GM10248 (cell line): ENCODE results near the gene NASP.

Experiments
- CTCF ChIA-PET: fragments of 300-600 bp; sonication (Branson Sonifier 250); formaldehyde crosslinking; extraction: SDS; loops from one replicate; lab custom pipeline; 2021; ENCODE audit warnings: antibody characterized with exemption; lab: Yijun Ruan, JAX
- POLR2A ChIA-PET: fragments of 350-650 bp; sonication (Branson Sonifier 250); formaldehyde crosslinking; extraction: SDS; loops from one replicate; lab custom pipeline; 2020; ENCODE audit warnings: antibody characterized with exemption; lab: Yijun Ruan, JAX
- DNase-seq: peaks from one replicate; pipeline ENCODE4 v3.0.0; 2012; ENCODE audit errors: extremely low spot score
- TF ChIP-seq, protein P1 (sequence below): IDR thresholded peaks from 2 replicates; pipeline ENCODE4 v1.5.1; 2012; ENCODE audit warnings: mild to moderate bottlenecking, low read depth; ENCODE audit errors: extremely low read depth, missing control alignments, control extremely low read depth

NASP gene

DNA sequence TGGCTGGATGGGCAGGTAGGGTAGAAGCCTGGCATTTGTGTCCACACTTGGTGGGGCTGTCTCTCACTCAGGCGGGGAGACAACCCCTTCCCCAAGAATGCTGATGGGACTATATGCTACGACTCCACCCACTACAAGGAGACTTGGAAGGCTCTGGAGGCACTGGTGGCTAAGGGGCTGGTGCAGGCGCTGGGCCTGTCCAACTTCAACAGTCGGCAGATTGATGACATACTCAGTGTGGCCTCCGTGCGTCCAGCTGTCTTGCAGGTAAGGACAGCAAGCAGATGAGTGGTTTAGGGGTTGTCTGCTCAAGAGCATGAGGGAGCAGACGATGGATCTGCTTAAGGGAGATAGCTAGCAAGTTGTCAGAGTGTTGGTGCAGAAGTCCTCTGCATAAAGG is 15.9 kb upstream of the NASP start:
- ChIA-PET POLR2A (interaction anchor here (0.7 to 2.1 kb wide), 5 partner anchors 10 to 167 kb away, joined by 4 to 17 read pairs (median 8); partner anchors contain the start of gene PRDX1), CTCF (interaction anchor here (1.3 to 7.9 kb wide), 10 partner anchors 8 to 775 kb away, joined by 5 to 130 read pairs (median 38); partner anchors contain the start of genes NASP and TESK2)
- TF ChIP-seq, protein P1, sequence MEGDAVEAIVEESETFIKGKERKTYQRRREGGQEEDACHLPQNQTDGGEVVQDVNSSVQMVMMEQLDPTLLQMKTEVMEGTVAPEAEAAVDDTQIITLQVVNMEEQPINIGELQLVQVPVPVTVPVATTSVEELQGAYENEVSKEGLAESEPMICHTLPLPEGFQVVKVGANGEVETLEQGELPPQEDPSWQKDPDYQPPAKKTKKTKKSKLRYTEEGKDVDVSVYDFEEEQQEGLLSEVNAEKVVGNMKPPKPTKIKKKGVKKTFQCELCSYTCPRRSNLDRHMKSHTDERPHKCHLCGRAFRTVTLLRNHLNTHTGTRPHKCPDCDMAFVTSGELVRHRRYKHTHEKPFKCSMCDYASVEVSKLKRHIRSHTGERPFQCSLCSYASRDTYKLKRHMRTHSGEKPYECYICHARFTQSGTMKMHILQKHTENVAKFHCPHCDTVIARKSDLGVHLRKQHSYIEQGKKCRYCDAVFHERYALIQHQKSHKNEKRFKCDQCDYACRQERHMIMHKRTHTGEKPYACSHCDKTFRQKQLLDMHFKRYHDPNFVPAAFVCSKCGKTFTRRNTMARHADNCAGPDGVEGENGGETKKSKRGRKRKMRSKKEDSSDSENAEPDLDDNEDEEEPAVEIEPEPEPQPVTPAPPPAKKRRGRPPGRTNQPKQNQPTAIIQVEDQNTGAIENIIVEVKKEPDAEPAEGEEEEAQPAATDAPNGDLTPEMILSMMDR = no peak
- DNase-seq = no peak

DNA sequence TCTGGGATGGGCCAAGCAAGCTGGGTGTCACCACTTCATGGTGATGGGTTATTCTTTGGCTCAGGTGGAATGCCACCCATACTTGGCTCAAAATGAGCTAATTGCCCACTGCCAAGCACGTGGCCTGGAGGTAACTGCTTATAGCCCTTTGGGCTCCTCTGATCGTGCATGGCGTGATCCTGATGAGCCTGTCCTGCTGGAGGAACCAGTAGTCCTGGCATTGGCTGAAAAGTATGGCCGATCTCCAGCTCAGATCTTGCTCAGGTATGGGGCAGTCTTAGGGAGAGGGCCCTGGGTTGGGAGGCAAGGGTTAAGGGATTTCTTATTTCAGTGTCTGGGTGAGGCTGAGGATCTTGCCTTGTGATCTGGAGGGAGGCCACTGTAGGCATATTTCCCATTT is 15.4 kb upstream of the NASP start:
- no peak for DNase-seq
- TF ChIP-seq, protein P1 = no peak
- POLR2A ChIA-PET = interaction anchor here (0.5 to 2.3 kb wide), 6 partner anchors 11 to 55 kb away, joined by 3 to 17 read pairs (median 7); partner anchors contain the start of gene PRDX1
- CTCF ChIA-PET = interaction anchor here (1.3 to 7.9 kb wide), 17 partner anchors 9 to 775 kb away, joined by 3 to 130 read pairs (median 17); partner anchors contain the start of genes AKR1A1, NASP, PRDX1 and TESK2

DNA sequence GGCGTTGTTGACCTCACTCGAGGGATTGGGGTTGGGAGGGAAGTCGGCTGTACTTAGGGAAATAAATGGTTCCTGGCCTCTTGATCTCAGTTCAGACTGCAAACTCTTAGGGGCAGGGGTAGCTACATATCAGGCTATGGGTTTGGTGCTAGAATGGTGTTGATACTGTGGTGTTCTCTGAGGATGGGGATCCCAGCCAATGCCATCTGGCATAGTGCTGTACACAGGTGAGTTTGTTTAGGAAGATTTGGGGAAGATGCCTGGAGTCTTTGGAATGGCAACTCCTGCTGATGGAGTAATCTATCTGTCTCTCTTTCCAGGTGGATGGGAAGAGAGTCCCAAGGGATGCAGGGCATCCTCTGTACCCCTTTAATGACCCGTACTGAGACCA is 14.3 kb upstream of the NASP start:
- CTCF ChIA-PET = interaction anchor here (0.6 to 7.9 kb wide), 31 partner anchors 7 to 555 kb away, joined by 3 to 130 read pairs (median 7); partner anchors contain the start of genes AKR1A1, MMACHC, MUTYH and NASP
- POLR2A ChIA-PET = interaction anchor here (2.1 to 2.3 kb wide), 3 partner anchors 15 to 57 kb away, joined by 8 to 17 read pairs (median 9); partner anchors contain the start of gene PRDX1
- no peak for DNase-seq
- TF ChIP-seq, protein P1 = no peak

DNA sequence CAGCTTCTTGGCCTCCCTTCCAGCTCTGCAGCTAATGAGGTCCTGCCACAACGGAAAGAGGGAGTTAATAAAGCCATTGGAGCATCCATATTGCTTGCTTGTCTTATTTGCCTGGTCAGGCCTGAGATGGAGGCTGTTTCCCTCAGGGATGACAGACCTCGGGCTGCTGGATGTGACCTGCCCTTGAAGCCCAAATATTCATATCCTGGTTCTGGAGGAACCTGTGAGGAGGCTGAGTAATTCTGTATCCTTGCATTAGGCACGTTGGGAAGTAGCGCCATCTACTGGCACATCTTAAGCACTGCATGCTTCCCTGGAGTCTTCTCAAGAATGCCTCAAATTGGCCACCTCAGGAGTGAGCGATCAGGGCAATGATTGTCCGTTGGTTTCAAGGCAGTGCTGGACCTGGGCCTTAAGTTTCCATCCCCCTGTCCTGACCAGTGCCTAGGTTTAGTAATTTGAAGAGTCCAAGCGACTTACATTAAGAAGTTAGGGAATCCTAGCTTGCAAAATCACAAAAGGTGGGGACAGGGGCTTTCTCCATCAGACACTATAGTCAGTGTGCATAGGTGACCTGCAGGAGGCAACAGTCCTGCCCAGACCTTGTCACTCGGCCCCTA is 13.8 kb upstream of the NASP start:
- CTCF ChIA-PET = interaction anchor here (0.7 to 7.9 kb wide), 34 partner anchors 8 to 654 kb away, joined by 3 to 130 read pairs (median 4); partner anchors contain the start of genes AKR1A1, MMACHC, MUTYH and NASP
- POLR2A ChIA-PET = interaction anchor here (1.0 to 2.3 kb wide), 4 partner anchors 14 to 57 kb away, joined by 3 to 17 read pairs (median 8); partner anchors contain the start of gene PRDX1
- TF ChIP-seq, protein P1 = peak; percentile 96

DNA sequence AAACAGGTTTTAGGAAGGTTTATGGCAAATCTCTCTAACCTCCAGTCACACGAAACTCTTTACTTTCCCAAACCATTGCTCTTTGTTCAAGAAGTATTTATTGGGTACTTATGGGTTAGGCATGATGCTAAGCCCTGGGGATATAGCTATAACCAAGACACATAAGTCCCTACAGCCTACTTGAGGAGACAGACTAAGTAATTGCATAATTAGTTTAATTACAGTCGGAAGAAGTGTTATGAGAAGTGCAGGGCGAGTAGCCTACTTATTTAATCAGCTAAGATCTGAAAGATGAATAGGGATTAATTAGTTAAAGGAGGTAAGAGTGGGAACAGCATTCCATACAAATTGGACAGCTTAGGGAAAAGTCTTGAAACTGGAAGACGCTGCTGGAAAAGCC is 13.2 kb upstream of the NASP start:
- TF ChIP-seq, protein P1 = no peak
- no peak for DNase-seq
- CTCF ChIA-PET = interaction anchor here (0.9 to 7.9 kb wide), 24 partner anchors 8 to 654 kb away, joined by 3 to 130 read pairs (median 11); partner anchors contain the start of genes AKR1A1, MMACHC, NASP and PRDX1
- POLR2A ChIA-PET = interaction anchor here (1.0 to 2.3 kb wide), 2 partner anchors 14 to 49 kb away, joined by 3 to 9 read pairs; partner anchors contain the start of gene PRDX1

More for the DNA sequence above, 13.8 kb upstream of the NASP start:
- peak; percentile 71 for DNase-seq

DNA sequence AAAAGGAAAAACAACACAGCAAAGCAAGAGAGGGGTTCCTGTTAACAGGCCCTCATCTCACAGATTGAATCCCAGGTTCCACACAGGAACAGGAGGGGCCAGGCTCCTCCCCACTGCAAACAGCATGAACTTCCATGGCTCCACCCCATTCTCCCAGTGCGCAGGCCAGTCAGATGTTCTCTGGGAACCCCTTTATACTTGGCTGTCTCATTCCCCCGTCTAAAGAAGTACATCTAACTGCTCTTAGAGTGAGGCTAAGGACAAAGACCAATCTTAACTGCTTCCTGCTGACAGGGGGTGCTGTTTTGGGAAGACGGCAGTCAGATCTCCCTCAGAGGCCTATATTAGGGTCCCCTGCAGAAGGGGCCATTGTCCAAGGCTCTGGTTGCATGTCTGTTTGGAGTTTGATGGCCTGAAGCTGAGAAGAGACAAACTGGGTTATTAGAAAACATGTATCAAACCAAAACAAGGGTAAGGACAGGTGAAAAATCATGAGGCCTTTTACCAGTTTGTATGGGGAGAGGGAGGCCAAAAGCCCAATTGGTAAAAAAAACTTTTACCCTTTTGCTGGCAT is 10.5 kb upstream of the NASP start:
- TF ChIP-seq, protein P1 = no peak
- DNase-seq = no peak
- CTCF ChIA-PET = interaction anchor here (1.2 to 7.9 kb wide), 2 partner anchors 8 to 60 kb away, joined by 6 to 130 read pairs; partner anchors contain the start of gene NASP
- POLR2A ChIA-PET = no interaction called here
